SU-DHL-6 (cell line): ENCODE results near the gene ELAVL2.

Source experiments
- H2AFZ ChIP-seq: fragments of 200-600 bp; sonication (generic); 2 replicates; pipeline ENCODE4 v1.6.1; 2014; ENCODE audit warnings: low read depth, mild to moderate bottlenecking, moderate library complexity, mixed read lengths, antibody characterized with exemption, low read length; ENCODE audit not compliant: severe bottlenecking
- H3F3A ChIP-seq: fragments of 200-600 bp; shearing (Covaris generic); 2 replicates; pipeline ENCODE4 v1.6.0; 2016; ENCODE audit warnings: antibody characterized with exemption, mild to moderate bottlenecking; ENCODE audit not compliant: insufficient read depth
- H3K27ac ChIP-seq: fragments of 200-600 bp; sonication (generic); 2 replicates; pipeline ENCODE4 v1.5.1; 2016; ENCODE audit warnings: low read depth, mild to moderate bottlenecking, low read length, moderate library complexity, mixed read lengths
- H3K27me3 ChIP-seq: fragments of 200-600 bp; sonication (generic), shearing (Covaris generic); 2 replicates; pipeline ENCODE4 v1.6.0; 2014; ENCODE audit warnings: mild to moderate bottlenecking, low read length
- H3K36me3 ChIP-seq: fragments of 200-600 bp; sonication (generic); 2 replicates; pipeline ENCODE4 v1.6.1; 2014; ENCODE audit warnings: mild to moderate bottlenecking, low read length, mixed read lengths
- H3K4me2 ChIP-seq: fragments of 300-600, 200-600 bp; shearing (Covaris generic), sonication (generic); 2 replicates; pipeline ENCODE4 v1.6.0; 2014; ENCODE audit warnings: low read length, low read depth, mild to moderate bottlenecking; ENCODE audit not compliant: poor library complexity, severe bottlenecking
- H3K4me3 ChIP-seq: fragments of 200-600 bp; sonication (generic); 2 replicates; pipeline ENCODE4 v1.5.1; 2014; ENCODE audit warnings: antibody characterized with exemption, low read length, mild to moderate bottlenecking, mixed read lengths; ENCODE audit not compliant: insufficient read depth, poor library complexity, severe bottlenecking
- H3K79me2 ChIP-seq: fragments of 200-600 bp; sonication (generic); 2 replicates; pipeline ENCODE4 v1.6.1; 2014; ENCODE audit warnings: mild to moderate bottlenecking, low read length, moderate library complexity; ENCODE audit not compliant: insufficient read depth
- H3K9ac ChIP-seq: fragments of 200-600 bp; sonication (generic); 2 replicates; pipeline ENCODE4 v1.7.0; 2014; ENCODE audit warnings: mild to moderate bottlenecking, low read length
- H3K9me2 ChIP-seq: fragments of 200-600 bp; sonication (generic); replicated peaks from 2 replicates; pipeline ENCODE4 v1.6.1; 2014; ENCODE audit warnings: low read length; ENCODE audit not compliant: insufficient read depth
- H3K9me3 ChIP-seq: fragments of 200-600 bp; sonication (generic); 2 replicates; pipeline ENCODE4 v1.6.1; 2014; ENCODE audit warnings: low read length, mixed read lengths; ENCODE audit not compliant: insufficient read depth
- H4K20me1 ChIP-seq: fragments of 200-600 bp; sonication (generic); 2 replicates; pipeline ENCODE4 v1.6.1; 2014; ENCODE audit warnings: low read depth, mild to moderate bottlenecking, antibody characterized with exemption, low read length, moderate library complexity, mixed read lengths
- CTCF ChIP-seq: fragments of 200-600 bp; sonication (generic); IDR thresholded peaks from one replicate; pipeline ENCODE4 v1.5.1; 2017; ENCODE audit warnings: antibody characterized with exemption, mild to moderate bottlenecking, low read length, moderate library complexity; ENCODE audit not compliant: insufficient read depth, poor library complexity, severe bottlenecking
- EZH2phosphoT487 ChIP-seq: fragments of 200-600 bp; sonication (generic), shearing (Covaris generic); conservative IDR thresholded peaks from 2 replicates; pipeline ENCODE4 v1.6.1; 2018; ENCODE audit warnings: mild to moderate bottlenecking, antibody characterized with exemption, low read length, moderate library complexity, mixed read lengths

Gene ELAVL2

GRCh38 chr9:23733495-23734078 lies 92.5 kb downstream of the ELAVL2 start:
- Histone ChIP-seq H3K4me2 (no peak overlapping the region), H3F3A (no peaks in the 10 kb centered on the region), H3K27ac (no peak overlapping the region), H3K79me2 (no peaks in the 10 kb centered on the region), H3K27me3 (no peaks in the 10 kb centered on the region), H3K36me3 (no peaks in the 10 kb centered on the region), H3K9ac (no peak overlapping the region), H4K20me1 (no peaks in the 10 kb centered on the region), H3K9me2 (no peaks in the 10 kb centered on the region), H3K4me3 (no peak overlapping the region), H2AFZ (no peak overlapping the region), H3K9me3 (no peaks in the 10 kb centered on the region)
- TF ChIP-seq EZH2phosphoT487 = no peak
- no peak for TF ChIP-seq CTCF

- TF ChIP-seq EZH2phosphoT487 (no peak), CTCF (no peak)
- H2AFZ ChIP-seq = no peak overlapping the region
- H3K9me2 ChIP-seq = no peaks in the 10 kb centered on the region
- no peaks in the 10 kb centered on the region for H4K20me1 ChIP-seq
- no peak overlapping the region for H3K4me2 ChIP-seq
- H3K4me3 ChIP-seq = no peak overlapping the region
- no peaks in the 10 kb centered on the region for H3K79me2 ChIP-seq
- H3K36me3 ChIP-seq = no peaks in the 10 kb centered on the region
- H3K27me3 ChIP-seq = no peaks in the 10 kb centered on the region
- no peaks in the 10 kb centered on the region for H3F3A ChIP-seq
- H3K9ac ChIP-seq = no peak overlapping the region
- H3K9me3 ChIP-seq = no peaks in the 10 kb centered on the region
- H3K27ac ChIP-seq = no peak overlapping the region
These were observed 94.7 kb downstream of the ELAVL2 start for GRCh38 chr9:23731353-23731752.

- Histone ChIP-seq H3K36me3 (no peaks in the 10 kb centered on the region), H3K27me3 (no peaks in the 10 kb centered on the region), H2AFZ (no peak overlapping the region), H3K9ac (no peak overlapping the region), H3K27ac (no peak overlapping the region), H4K20me1 (no peaks in the 10 kb centered on the region), H3K9me3 (no peaks in the 10 kb centered on the region), H3F3A (no peaks in the 10 kb centered on the region), H3K4me2 (no peak overlapping the region), H3K79me2 (no peaks in the 10 kb centered on the region), H3K9me2 (no peaks in the 10 kb centered on the region), H3K4me3 (no peak overlapping the region)
- TF ChIP-seq CTCF (no peak), EZH2phosphoT487 (no peak)
These were observed 95.7 kb downstream of the ELAVL2 start for GRCh38 chr9:23730364-23730763.
